HepG2 (cell line): ENCODE data around the gene DDX59. TPM values are rescaled to one million over a fixed set of nuclear protein-coding genes. Genes with fewer than 3 reads are reported as not detected.

Experiments used
- ATAC-seq: fragments of 200-7000 bp; cut with Tn5 transposase; 3 replicates; pipeline ENCODE4 v1.9.1; 2020; ENCODE audit warnings: mild to moderate bottlenecking, moderate library complexity
- BruUV-seq: library from RNA; stranded (reverse); fragments of 400-500 nt; replicated peaks from 2 replicates; lab custom pipeline; 2021; lab: Mats Ljungman, UMichigan
- CTCF ChIA-PET: fragments of 300-600 bp; formaldehyde crosslinking; extraction: SDS; loops from one replicate; lab custom pipeline; 2021; ENCODE audit warnings: low total read pairs, inconsistent platforms, low intra/inter-chr PET ratio; lab: Yijun Ruan, JAX
- POLR2A ChIA-PET: fragments of 350-600 bp; sonication (Branson Sonifier 250); formaldehyde crosslinking; loops from one replicate; lab custom pipeline; 2020; ENCODE audit warnings: antibody characterized with exemption, inconsistent platforms; lab: Yijun Ruan, JAX
- DNase-seq: peaks from one replicate; pipeline ENCODE4 v3.0.0-alpha.2; 2015; ENCODE audit warnings: low spot score
- FAIRE-seq: peaks from 3 replicates; lab custom pipeline; 2011; peaks lifted over from hg19 to GRCh38; lab: Jason Lieb, UNC
- H2AFZ ChIP-seq: one replicate; pipeline ENCODE4 v1.6.1; 2011; ENCODE audit warnings: low read length, inconsistent platforms
- H3K27ac ChIP-seq: fragments of 300-600 bp; 3 replicates; pipeline ENCODE4 v1.8.0; 2011; ENCODE audit warnings: mixed run types, mild to moderate bottlenecking, mixed read lengths, low read length, inconsistent platforms; ENCODE audit not compliant: insufficient read depth; ENCODE audit errors: extremely low read length
- H3K27me3 ChIP-seq, 2 experiments: fragments of 200-600 bp in 1 of 2; 2 replicates in 1 of 2; 3 replicates in 1 of 2; pipeline versions ENCODE4 v1.6.0 to v1.8.0; 2011; ENCODE audit warnings: low read length in 2 of 2, mild to moderate bottlenecking in 2 of 2, moderate library complexity in 2 of 2, inconsistent platforms in 1 of 2; ENCODE audit not compliant: insufficient read depth in 2 of 2, control insufficient read depth in 1 of 2
- H3K36me3 ChIP-seq, 2 experiments: fragments of 200-600 bp in 1 of 2; replicated peaks in 1 of 2; 2 replicates in 1 of 2; 3 replicates in 1 of 2; pipeline versions ENCODE4 v1.5.1 to v1.8.0; 2011; ENCODE audit warnings: low read length in 2 of 2, inconsistent platforms in 1 of 2; ENCODE audit not compliant: insufficient read depth in 2 of 2, control insufficient read depth in 1 of 2
- H3K4me1 ChIP-seq: 2 replicates; pipeline ENCODE4 v1.5.1; 2012; ENCODE audit warnings: low read length, inconsistent platforms; ENCODE audit not compliant: insufficient read depth
- H3K4me2 ChIP-seq: 2 replicates; pipeline ENCODE4 v1.6.0; 2011; ENCODE audit warnings: low read depth, low read length, inconsistent platforms
- H3K4me3 ChIP-seq, 3 experiments: fragments of 200-600 bp in 1 of 3; sonication (generic), shearing (Covaris generic) in 1 of 3; replicated peaks in 1 of 3; 2 replicates each; pipeline ENCODE4 v1.5.1; 2011 to 2016; ENCODE audit warnings: low read length in 3 of 3, inconsistent platforms in 2 of 3, low read depth in 2 of 3, mild to moderate bottlenecking in 2 of 3, control low read depth in 1 of 3, mixed read lengths in 1 of 3; ENCODE audit not compliant: insufficient read depth in 1 of 3
- H3K79me2 ChIP-seq: one replicate; pipeline ENCODE4 v1.6.1; 2011; ENCODE audit warnings: low read length, inconsistent platforms; ENCODE audit not compliant: insufficient read depth
- H3K9ac ChIP-seq: 2 replicates; pipeline ENCODE4 v1.6.0; 2011; ENCODE audit warnings: mild to moderate bottlenecking, low read depth, low read length, inconsistent platforms; ENCODE audit not compliant: insufficient read depth
- H3K9me3 ChIP-seq: 2 replicates; pipeline ENCODE4 v1.5.1; 2012; ENCODE audit warnings: mild to moderate bottlenecking, low read length
- H4K20me1 ChIP-seq: 2 replicates; pipeline ENCODE4 v1.6.0; 2011; ENCODE audit warnings: inconsistent platforms, mild to moderate bottlenecking, low read length, moderate library complexity; ENCODE audit not compliant: insufficient read depth
- HNRNPK ChIP-seq: fragments of 200-400 bp; formaldehyde crosslinking; IDR thresholded peaks from 2 replicates; pipeline ENCODE4 v1.6.1; 2018; ENCODE audit warnings: low read length, low read depth, moderate library complexity, mild to moderate bottlenecking; ENCODE audit not compliant: poor library complexity, severe bottlenecking
- REST ChIP-seq, 2 experiments: IDR thresholded peaks; 2 replicates each; pipeline ENCODE4 v1.6.1; 2011 to 2012; ENCODE audit warnings: low read length in 2 of 2, borderline replicate concordance in 1 of 2, low read depth in 1 of 2, mild to moderate bottlenecking in 1 of 2, moderate library complexity in 1 of 2
- SALL1 ChIP-seq: sonication (generic); formaldehyde crosslinking; IDR thresholded peaks from 2 replicates; pipeline ENCODE4 v1.8.0; 2022; ENCODE audit warnings: mild to moderate bottlenecking, missing genetic modification reagents
- SMARCC2 ChIP-seq: fragments of 450-650 bp; IDR thresholded peaks from 2 replicates; pipeline ENCODE4 v1.6.1; 2017; ENCODE audit warnings: antibody characterized with exemption, mild to moderate bottlenecking
- SP1 ChIP-seq, 2 experiments: fragments of 450-650 bp in 1 of 2; sonication (generic) in 1 of 2; formaldehyde crosslinking in 1 of 2; IDR thresholded peaks; 2 replicates each; pipeline versions ENCODE4 v1.4.0 to v1.6.1; 2016 to 2020; ENCODE audit warnings: missing genetic modification reagents in 1 of 2
- ZFP36 ChIP-seq: fragments of 150-350 bp; IDR thresholded peaks from 2 replicates; pipeline ENCODE4 v1.6.1; 2018; ENCODE audit warnings: borderline replicate concordance, low read length, low read depth; ENCODE audit not compliant: partially characterized antibody
- ZMYM2 ChIP-seq: sonication (generic); formaldehyde crosslinking; IDR thresholded peaks from 2 replicates; pipeline ENCODE4 v1.8.0; 2022; ENCODE audit warnings: mild to moderate bottlenecking, missing genetic modification reagents
- ZNF451 ChIP-seq: sonication (generic); formaldehyde crosslinking; IDR thresholded peaks from 2 replicates; pipeline ENCODE4 v1.5.0; 2020; ENCODE audit warnings: mild to moderate bottlenecking, missing genetic modification reagents
- ZNF816 ChIP-seq: sonication (generic); formaldehyde crosslinking; IDR thresholded peaks from 2 replicates; pipeline ENCODE4 v1.8.0; 2022; ENCODE audit warnings: missing genetic modification reagents, mild to moderate bottlenecking, borderline replicate concordance
- WGBS: methylation state at CpG from one replicate; pipeline ENCODE4 v1.1.6; 2017; ENCODE audit warnings: low lambda C conversion rate; 5-methylcytosine and 5-hydroxymethylcytosine counted together
- in situ Hi-C: cut with HindIII; loops from 2 replicates; pipeline ENCODE4 v1.10.0; 2017; ENCODE audit warnings: low pct_unique_long_range_greater_than_20kb; ENCODE audit not compliant: extremely low pct_ligation_motif_present
- intact Hi-C: fragments of 100-400 bp; cut with micrococcal nuclease; formaldehyde crosslinking; loops from one replicate; pipeline ENCODE4 v1.10.0; 2022; ENCODE audit not compliant: unreplicated experiment
- polyA plus RNA-seq, 8 experiments: library from polyadenylated mRNA; depleted of rRNA in 3 of 8; stranded (reverse) in 7 of 8; unstranded in 1 of 8; fragments of >200 nt; fragmentation: Illumina TruSeq in 4 of 8; extraction: Trizol in 4 of 8; gene quantifications; 2 replicates each; pipeline versions ENCODE4 v1.2.1 to v1.2.3, GENCODE V29; 2011 to 2016; ENCODE audit warnings: low read depth in 4 of 8, missing spikeins in 1 of 8, mixed read lengths in 1 of 8; ENCODE audit not compliant: insufficient read depth in 1 of 8
- total RNA-seq, 5 experiments: library from RNA; depleted of rRNA; stranded (reverse); fragments of >200 nt; fragmentation: Illumina TruSeq; extraction: Trizol; gene quantifications; 2 replicates each; pipeline ENCODE4 v1.2.3, GENCODE V29; 2016; ENCODE audit warnings: low read depth in 1 of 5
- TF ChIP-seq, protein P1 (sequence below): sonication (generic); formaldehyde crosslinking; conservative IDR thresholded peaks from 2 replicates; pipeline ENCODE4 v1.8.1; 2023; ENCODE audit warnings: missing genetic modification reagents
- TF ChIP-seq, protein P2 (sequence below): sonication (generic); formaldehyde crosslinking; IDR thresholded peaks from 2 replicates; pipeline ENCODE4 v1.8.1; 2023; ENCODE audit warnings: mild to moderate bottlenecking, missing genetic modification reagents

Gene DDX59
- total and polyA plus RNA-seq, 2 of the 13 experiments (the other 11 are each of a cell fraction or from before 2014, with no cell fraction given): 12.1 to 14.8 TPM

GRCh38 chr1:200625381-200625824 lies 44.3 kb downstream of the DDX59 start:
- Histone ChIP-seq H3K27me3 (no peaks in the 10 kb centered on the region; a peak in 1 of 5 replicates), H3K9ac (no peak overlapping the region), H3K4me2 (no peak overlapping the region), H4K20me1 (no peaks in the 10 kb centered on the region), H2AFZ (no peak overlapping the region), H3K9me3 (no peaks in the 10 kb centered on the region), H3K4me1 (peaks cover 30% of the 10 kb centered on the region), H3K4me3 (no peak overlapping the region), H3K36me3 (no peaks in the 10 kb centered on the region), H3K79me2 (no peaks in the 10 kb centered on the region), H3K27ac (no peak overlapping the region)
- ChIA-PET POLR2A (no interaction called here), CTCF (no interaction called here)
- FAIRE-seq (no peak), DNase-seq (no peak), ATAC-seq (no peak)
- BruUV-seq: no TSS peak
- 0% methylated on average over 1 of the region's 1 CpG for WGBS
- in situ Hi-C loops (no loop called here), intact Hi-C loops (no loop called here)
- TF ChIP-seq ZNF816 (CRISPR knock-in tag) (no peak), HNRNPK (no peak), REST (IDR thresholded peaks at IDR 0.05; ENCODE audit: borderline replicate concordance in 1 of 2, low read depth in 1 of 2, low read length in 2 of 2) (no peak), ZNF451 (CRISPR knock-in tag) (no peak), SALL1 (CRISPR knock-in tag) (no peak), SP1 (IDR thresholded peaks at IDR 0.05) (no peak), SP1 (CRISPR knock-in tag; IDR thresholded peaks at IDR 0.05) (no peak), SMARCC2 (no peak), ZFP36 (no peak), ZMYM2 (CRISPR knock-in tag) (no peak)
- TF ChIP-seq, protein P1, sequence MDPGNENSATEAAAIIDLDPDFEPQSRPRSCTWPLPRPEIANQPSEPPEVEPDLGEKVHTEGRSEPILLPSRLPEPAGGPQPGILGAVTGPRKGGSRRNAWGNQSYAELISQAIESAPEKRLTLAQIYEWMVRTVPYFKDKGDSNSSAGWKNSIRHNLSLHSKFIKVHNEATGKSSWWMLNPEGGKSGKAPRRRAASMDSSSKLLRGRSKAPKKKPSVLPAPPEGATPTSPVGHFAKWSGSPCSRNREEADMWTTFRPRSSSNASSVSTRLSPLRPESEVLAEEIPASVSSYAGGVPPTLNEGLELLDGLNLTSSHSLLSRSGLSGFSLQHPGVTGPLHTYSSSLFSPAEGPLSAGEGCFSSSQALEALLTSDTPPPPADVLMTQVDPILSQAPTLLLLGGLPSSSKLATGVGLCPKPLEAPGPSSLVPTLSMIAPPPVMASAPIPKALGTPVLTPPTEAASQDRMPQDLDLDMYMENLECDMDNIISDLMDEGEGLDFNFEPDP (CRISPR knock-in tag): no peak
- TF ChIP-seq, protein P2, sequence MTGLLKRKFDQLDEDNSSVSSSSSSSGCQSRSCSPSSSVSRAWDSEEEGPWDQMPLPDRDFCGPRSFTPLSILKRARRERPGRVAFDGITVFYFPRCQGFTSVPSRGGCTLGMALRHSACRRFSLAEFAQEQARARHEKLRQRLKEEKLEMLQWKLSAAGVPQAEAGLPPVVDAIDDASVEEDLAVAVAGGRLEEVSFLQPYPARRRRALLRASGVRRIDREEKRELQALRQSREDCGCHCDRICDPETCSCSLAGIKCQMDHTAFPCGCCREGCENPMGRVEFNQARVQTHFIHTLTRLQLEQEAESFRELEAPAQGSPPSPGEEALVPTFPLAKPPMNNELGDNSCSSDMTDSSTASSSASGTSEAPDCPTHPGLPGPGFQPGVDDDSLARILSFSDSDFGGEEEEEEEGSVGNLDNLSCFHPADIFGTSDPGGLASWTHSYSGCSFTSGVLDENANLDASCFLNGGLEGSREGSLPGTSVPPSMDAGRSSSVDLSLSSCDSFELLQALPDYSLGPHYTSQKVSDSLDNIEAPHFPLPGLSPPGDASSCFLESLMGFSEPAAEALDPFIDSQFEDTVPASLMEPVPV: no peak
